Measurements from ENCODE around the gene AHCYL2.
"Not testable (repeated sequence)": the region's sequence is repeated elsewhere in the genome, so short reads cannot be mapped to it uniquely, and the experiment has no call there.

Gene AHCYL2

DNA sequence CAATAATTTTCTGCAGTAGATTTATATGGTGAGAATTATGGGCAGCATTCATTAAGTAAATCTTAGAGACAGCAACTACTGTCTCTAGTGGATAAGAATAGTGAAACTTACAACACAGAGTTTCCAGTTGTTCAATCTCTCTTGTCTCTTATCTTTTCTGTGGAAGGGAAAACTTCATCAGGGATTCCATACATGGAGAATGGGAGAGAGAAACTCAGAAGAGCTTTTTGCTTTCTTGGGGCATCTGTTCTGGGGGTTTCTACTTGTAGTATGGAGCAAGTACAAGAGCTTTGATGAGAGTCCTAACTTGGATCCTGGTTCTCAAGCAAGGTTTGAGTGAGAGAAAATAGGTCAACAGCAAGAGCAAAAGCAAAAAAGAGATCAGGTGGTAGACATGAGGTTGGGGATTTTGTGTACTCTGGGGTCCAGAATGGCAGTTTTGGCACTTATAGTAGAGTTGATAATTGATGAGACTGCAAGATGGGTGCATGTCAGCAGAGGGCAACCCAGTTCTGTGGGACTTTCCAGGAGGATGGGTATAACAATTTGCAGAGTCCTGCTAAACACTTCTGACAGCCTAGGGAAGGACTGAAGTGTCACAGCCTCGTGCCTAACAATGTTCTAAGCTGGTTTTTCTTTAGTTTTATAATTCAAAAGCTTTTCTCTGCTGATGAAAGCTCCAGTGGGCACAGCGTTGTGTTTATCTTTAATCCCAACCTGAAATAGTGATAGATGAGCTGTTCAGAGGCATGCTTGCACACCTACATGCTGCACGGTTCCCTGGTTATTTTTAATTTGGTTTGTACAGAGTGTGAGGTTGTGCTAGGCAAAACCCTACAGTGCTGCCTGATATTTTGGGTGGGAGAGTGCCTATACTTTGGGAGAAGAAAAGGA, 177.4 kb downstream of the AHCYL2 start:
- H3K4me3 ChIP-seq (ENCODE audit: low read depth, low read length): no peak overlapping the region
- DNase-seq (ENCODE audit: low read depth): no peak
- TF ChIP-seq, protein P1, sequence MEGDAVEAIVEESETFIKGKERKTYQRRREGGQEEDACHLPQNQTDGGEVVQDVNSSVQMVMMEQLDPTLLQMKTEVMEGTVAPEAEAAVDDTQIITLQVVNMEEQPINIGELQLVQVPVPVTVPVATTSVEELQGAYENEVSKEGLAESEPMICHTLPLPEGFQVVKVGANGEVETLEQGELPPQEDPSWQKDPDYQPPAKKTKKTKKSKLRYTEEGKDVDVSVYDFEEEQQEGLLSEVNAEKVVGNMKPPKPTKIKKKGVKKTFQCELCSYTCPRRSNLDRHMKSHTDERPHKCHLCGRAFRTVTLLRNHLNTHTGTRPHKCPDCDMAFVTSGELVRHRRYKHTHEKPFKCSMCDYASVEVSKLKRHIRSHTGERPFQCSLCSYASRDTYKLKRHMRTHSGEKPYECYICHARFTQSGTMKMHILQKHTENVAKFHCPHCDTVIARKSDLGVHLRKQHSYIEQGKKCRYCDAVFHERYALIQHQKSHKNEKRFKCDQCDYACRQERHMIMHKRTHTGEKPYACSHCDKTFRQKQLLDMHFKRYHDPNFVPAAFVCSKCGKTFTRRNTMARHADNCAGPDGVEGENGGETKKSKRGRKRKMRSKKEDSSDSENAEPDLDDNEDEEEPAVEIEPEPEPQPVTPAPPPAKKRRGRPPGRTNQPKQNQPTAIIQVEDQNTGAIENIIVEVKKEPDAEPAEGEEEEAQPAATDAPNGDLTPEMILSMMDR (IDR thresholded peaks at IDR 0.05; ENCODE audit: low read depth, low read length, missing control alignments): no peak
- in situ Hi-C loops (cut with HindIII; ENCODE audit: low sequenced_read_pairs): no loop called here

DNA sequence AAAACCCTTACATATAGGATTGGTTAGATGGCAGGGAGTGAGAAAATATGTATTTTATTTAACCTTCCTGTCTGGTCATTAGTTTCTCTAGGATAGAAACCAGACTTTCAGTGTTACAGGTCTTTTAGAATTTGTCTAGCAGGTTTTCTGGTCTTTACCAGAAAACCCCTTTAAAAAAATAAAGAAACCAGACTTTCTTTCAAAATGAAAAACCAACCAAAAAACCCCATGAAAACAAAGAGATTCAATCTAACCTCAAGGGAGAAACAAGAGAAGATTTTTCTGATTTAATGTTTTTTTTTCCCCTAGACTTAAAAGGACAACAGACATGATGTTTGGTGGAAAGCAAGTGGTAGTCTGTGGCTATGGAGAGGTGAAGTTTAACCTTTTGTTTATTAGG, 180.7 kb downstream of the AHCYL2 start:
- H3K4me3 ChIP-seq (ENCODE audit: low read depth, low read length): no peak overlapping the region
- in situ Hi-C loops (cut with HindIII; ENCODE audit: low sequenced_read_pairs): no loop called here
- no peak for DNase-seq (ENCODE audit: low read depth)
- TF ChIP-seq, protein P1 (IDR thresholded peaks at IDR 0.05; ENCODE audit: low read depth, low read length, missing control alignments): no peak

GRCh38 chr7:129410238-129410637, 185.4 kb downstream of the AHCYL2 start:
- H3K4me3 ChIP-seq (ENCODE audit: low read depth, low read length); DNase-seq (ENCODE audit: low read depth); in situ Hi-C loops (cut with HindIII; ENCODE audit: low sequenced_read_pairs): not testable (repeated sequence)

- DNase-seq (ENCODE audit: low read depth): no peak
- TF ChIP-seq, protein P1 (IDR thresholded peaks at IDR 0.05; ENCODE audit: low read depth, low read length, missing control alignments): no peak
- H3K4me3 ChIP-seq (ENCODE audit: low read depth, low read length): no peak overlapping the region
- in situ Hi-C loops (cut with HindIII; ENCODE audit: low sequenced_read_pairs): no loop called here
Observed at GRCh38 chr7:129412501-129412900, 187.7 kb downstream of the AHCYL2 start.

DNA sequence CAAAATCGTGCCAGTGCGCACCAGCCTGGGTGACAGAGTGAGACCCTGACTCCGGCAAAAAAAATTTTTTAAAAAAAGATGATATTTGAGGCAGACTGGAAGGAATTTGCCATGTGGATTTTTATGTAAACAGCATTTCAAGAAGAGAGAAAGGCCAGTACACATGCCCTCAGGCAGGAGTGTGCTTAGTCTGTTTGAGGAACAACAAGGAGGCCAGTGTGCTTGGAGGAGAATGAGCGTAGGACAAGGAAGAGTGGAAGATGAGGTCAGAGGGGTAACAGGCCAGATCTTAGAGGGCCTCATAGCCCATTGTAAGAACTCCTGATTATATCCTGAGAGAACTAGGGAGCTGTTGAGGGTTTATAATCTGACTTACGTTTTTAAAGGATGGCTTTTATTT, 192.2 kb downstream of the AHCYL2 start:
- no peak overlapping the region for H3K4me3 ChIP-seq (ENCODE audit: low read depth, low read length)
- TF ChIP-seq, protein P1 (IDR thresholded peaks at IDR 0.05; ENCODE audit: low read depth, low read length, missing control alignments): no peak
- in situ Hi-C loops (cut with HindIII; ENCODE audit: low sequenced_read_pairs): no loop called here
- DNase-seq (ENCODE audit: low read depth): no peak

DNA sequence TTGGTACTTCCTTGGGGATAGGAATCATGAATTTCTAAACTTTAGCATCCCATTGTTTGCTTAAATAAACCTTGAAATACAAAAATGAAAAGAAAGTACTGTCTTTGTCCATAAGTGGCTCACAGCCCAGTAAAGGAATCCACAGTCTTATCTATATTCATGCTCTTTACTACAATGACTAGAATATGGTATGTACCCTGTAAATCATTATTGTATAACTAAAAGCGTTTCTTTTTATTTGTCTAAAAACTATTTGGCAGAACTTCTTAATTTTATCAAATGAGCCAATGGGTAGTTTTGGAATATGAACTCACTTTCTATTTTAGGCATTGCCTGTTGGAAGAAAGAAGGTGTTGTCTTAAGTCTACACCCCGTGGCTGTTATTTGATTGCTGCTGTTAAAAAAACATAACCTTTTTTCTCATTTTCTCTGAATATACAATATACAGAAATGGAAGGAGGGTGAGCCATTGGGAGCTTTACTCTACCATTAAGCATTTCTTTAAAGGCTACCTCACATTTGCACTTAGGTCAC, 197.0 kb downstream of the AHCYL2 start:
- no peak for DNase-seq (ENCODE audit: low read depth)
- in situ Hi-C loops (cut with HindIII; ENCODE audit: low sequenced_read_pairs): no loop called here
- no peak overlapping the region for H3K4me3 ChIP-seq (ENCODE audit: low read depth, low read length)
- TF ChIP-seq, protein P1 (IDR thresholded peaks at IDR 0.05; ENCODE audit: low read depth, low read length, missing control alignments): no peak

- TF ChIP-seq, protein P1 (IDR thresholded peaks at IDR 0.05; ENCODE audit: low read depth, low read length, missing control alignments): no peak
- no peak overlapping the region for H3K4me3 ChIP-seq (ENCODE audit: low read depth, low read length)
- DNase-seq (ENCODE audit: low read depth): no peak
- in situ Hi-C loops (cut with HindIII; ENCODE audit: low sequenced_read_pairs): no loop called here
Observed at GRCh38 chr7:129422727-129423126, 197.9 kb downstream of the AHCYL2 start.

Data from astrocyte of the cerebellum (primary cell).